Testis (tissue), 3 donors: ENCODE results near the gene ADORA1. TPM values are rescaled to one million over a fixed set of nuclear protein-coding genes. Genes with fewer than 3 reads are reported as not detected.

Source experiments
- DNase-seq: peaks from one replicate; pipeline ENCODE4 v3.0.0-alpha.2; 2019
- H3K27ac ChIP-seq, 2 donors: fragments of 200-600 bp; sonication (generic); one replicate each; pipeline ENCODE4 v1.5.1; 2019
- H3K27me3 ChIP-seq: fragments of 200-600 bp; sonication (generic); one replicate; pipeline ENCODE4 v1.5.1; 2019
- H3K36me3 ChIP-seq: fragments of 200-600 bp; sonication (generic); one replicate; pipeline ENCODE4 v1.5.1; 2017; ENCODE audit warnings: low read depth; ENCODE audit errors: missing control alignments
- H3K4me1 ChIP-seq: fragments of 200-600 bp; sonication (generic); one replicate; pipeline ENCODE4 v1.5.1; 2019
- H3K4me3 ChIP-seq, 2 donors: fragments of 200-600 bp; sonication (generic); one replicate each; pipeline ENCODE4 v1.5.1; 2017 to 2019
- H3K9me3 ChIP-seq: fragments of 200-600 bp; sonication (generic); one replicate; pipeline ENCODE4 v1.5.1; 2017
- POLR2A ChIP-seq: fragments of 450-650 bp; IDR thresholded peaks from one replicate; pipeline ENCODE4 v1.6.1; 2017; ENCODE audit warnings: antibody characterized with exemption, mild to moderate bottlenecking, moderate library complexity
- WGBS, 2 donors: methylation state at CpG; one replicate each; pipeline ENCODE4 v1.1.5; 2018; 5-methylcytosine and 5-hydroxymethylcytosine counted together
- intact Hi-C: fragments of 100-400 bp; cut with DNase I; formaldehyde crosslinking; loops from one replicate; pipeline ENCODE4 v1.15.1; 2023; ENCODE audit warnings: low total_unique reads
- polyA plus RNA-seq: library from polyadenylated mRNA; stranded (reverse); fragments of 350-450 nt; fragmentation: Illumina TruSeq; extraction: RNeasy Lipid Tissue Mini Kit (QIAGEN cat#74804); gene quantifications from one replicate; pipeline ENCODE4 v1.2.3, GENCODE V29; 2014; ENCODE audit warnings: low read depth, low replicate concordance; ENCODE audit not compliant: insufficient read depth
- total RNA-seq, 2 donors: library from RNA; depleted of rRNA; stranded (reverse); fragments of >200 nt; gene quantifications; one replicate each; pipeline ENCODE4 v1.2.3, GENCODE V29; 2016
- TF ChIP-seq, protein P1 (sequence below), 3 experiments: fragments of 450-650 bp in 2 of 3; fragments of 200-600 bp in 1 of 3; sonication (generic) in 1 of 3; IDR thresholded peaks; one replicate each; pipeline ENCODE4 v1.5.1; 2016 to 2019; ENCODE audit warnings: antibody characterized with exemption in 3 of 3, mild to moderate bottlenecking in 2 of 3, moderate library complexity in 1 of 3

The ADORA1 gene
- total and polyA plus RNA-seq, 3 donors from 2014 or later, result 43.2 to 68.6 (median 61.9) TPM

DNA sequence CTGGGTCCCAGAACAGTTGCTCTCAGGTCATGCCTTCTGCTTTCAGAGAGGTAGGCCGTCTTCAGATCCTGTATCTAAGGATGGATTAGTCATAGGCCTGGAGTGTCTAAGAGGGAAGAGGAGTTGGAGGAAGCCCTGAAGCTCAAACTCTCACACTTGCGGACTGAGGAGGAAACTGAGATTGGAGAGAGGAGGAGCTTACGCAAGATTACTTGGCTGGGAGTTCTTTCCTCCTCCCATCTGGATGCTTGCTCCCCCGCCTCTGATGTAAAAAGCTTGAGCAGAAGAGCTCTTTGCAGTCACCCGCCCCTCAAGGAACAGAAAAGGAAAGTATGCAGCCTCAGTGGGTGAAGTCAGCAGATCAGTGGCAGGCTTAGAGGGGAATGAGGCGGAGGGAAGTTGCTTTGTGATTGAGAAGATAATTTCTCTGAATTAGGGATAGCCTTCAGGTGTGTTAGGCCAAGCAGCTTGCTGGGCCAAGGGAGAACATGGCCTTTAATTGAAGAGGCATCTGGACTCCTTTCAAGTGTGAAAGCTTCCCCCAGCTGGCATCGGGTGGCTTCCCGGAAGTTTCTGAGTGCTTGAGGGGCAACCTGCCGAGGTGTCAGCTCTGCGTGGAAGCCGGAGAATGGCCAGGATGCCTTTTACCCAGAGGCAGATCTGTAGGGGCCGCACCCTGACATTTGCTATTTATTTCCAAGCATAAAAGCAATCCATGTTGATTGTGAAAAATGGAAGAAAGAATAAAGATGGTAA is 6.6 kb downstream of the ADORA1 start:
- intact Hi-C loops, result no loop called here
- Histone ChIP-seq H3K36me3 (no peaks in the 10 kb centered on the region), H3K27ac (peak overlapping the region in 1 of 2 donors; percentile 8), H3K27me3 (no peaks in the 10 kb centered on the region), H3K9me3 (no peaks in the 10 kb centered on the region), H3K4me3 (no peak overlapping the region), H3K4me1 (peaks cover 7% of the 10 kb centered on the region)
- DNase-seq, result peak; percentile 80
- 66 to 77% methylated on average over 12 of the region's 12 CpGs for WGBS, 2 donors
- TF ChIP-seq POLR2A, result no peak
- TF ChIP-seq, protein P1, sequence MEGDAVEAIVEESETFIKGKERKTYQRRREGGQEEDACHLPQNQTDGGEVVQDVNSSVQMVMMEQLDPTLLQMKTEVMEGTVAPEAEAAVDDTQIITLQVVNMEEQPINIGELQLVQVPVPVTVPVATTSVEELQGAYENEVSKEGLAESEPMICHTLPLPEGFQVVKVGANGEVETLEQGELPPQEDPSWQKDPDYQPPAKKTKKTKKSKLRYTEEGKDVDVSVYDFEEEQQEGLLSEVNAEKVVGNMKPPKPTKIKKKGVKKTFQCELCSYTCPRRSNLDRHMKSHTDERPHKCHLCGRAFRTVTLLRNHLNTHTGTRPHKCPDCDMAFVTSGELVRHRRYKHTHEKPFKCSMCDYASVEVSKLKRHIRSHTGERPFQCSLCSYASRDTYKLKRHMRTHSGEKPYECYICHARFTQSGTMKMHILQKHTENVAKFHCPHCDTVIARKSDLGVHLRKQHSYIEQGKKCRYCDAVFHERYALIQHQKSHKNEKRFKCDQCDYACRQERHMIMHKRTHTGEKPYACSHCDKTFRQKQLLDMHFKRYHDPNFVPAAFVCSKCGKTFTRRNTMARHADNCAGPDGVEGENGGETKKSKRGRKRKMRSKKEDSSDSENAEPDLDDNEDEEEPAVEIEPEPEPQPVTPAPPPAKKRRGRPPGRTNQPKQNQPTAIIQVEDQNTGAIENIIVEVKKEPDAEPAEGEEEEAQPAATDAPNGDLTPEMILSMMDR (IDR thresholded peaks at IDR 0.05), result no peak

DNA sequence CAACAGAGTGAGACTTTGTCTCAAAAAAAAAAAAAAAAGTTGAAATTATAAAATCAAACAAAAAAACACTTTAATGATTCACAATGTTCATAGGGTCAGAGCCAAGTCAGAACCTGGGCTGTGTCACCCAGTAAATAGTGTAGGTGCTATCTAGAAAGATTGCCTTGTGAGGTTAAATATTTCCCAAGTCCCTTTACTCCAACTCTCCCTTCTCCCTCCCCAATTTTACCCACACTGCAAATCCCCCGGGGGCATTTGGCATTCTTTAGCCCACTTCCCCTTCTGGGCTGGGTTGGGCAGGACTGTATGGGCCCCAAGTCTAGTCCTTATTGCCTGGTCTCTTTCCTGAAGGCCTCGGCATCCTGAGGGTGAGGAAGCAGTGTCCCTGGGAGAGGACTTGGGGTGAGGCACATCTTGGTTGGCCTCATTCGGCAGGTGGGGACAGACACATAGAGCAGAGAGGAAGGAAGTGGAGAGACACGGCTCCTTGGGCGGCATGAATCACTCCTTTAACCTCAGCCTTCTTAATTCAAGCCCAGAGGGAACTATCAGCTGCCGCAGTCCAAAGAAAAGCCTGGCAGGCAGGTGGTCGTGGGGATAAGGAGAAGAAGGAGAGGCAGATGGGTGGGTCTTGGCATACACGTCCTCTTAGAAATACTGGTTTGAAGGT is 8.2 kb downstream of the ADORA1 start:
- Histone ChIP-seq H3K36me3 (no peaks in the 10 kb centered on the region), H3K9me3 (no peaks in the 10 kb centered on the region), H3K4me1 (peaks cover 13% of the 10 kb centered on the region), H3K27ac (no peak overlapping the region), H3K27me3 (no peaks in the 10 kb centered on the region), H3K4me3 (no peak overlapping the region)
- DNase-seq, result no peak
- no peak for TF ChIP-seq POLR2A
- TF ChIP-seq, protein P1 (IDR thresholded peaks at IDR 0.05), result no peak
- WGBS, 2 donors, result 67 to 77% methylated on average over 8 of the region's 8 CpGs
- intact Hi-C loops, result no loop called here

DNA sequence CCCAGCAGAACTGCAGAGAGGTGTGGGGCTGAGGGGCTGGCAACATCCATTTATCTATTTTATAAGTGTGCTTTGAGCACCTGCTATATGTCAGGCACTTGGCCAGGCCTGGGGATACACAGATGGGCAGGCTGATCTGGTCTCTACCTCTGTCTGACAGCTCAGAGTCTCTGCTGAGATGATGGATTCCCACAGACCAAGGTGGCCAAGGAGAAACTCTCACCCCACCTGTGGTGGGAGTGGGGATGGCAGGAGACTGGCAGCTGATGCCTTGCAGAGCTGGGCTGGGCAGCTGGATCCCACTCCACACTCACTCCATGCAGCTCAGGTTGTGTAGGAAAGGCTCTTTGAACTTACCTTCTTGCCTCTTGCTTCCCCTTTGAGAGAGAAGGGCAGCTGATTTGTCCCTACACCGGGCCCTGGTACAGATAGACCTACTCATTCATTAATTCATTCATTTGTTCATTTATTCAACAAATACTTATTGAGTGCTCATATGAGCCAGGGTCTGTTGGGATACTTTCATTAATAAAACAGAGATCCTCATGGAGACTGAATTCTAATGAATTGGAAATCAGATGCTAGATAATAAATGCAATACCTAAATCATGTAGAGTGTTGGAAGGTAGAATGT is 9.0 kb downstream of the ADORA1 start:
- H3K36me3 ChIP-seq, result no peaks in the 10 kb centered on the region

DNA sequence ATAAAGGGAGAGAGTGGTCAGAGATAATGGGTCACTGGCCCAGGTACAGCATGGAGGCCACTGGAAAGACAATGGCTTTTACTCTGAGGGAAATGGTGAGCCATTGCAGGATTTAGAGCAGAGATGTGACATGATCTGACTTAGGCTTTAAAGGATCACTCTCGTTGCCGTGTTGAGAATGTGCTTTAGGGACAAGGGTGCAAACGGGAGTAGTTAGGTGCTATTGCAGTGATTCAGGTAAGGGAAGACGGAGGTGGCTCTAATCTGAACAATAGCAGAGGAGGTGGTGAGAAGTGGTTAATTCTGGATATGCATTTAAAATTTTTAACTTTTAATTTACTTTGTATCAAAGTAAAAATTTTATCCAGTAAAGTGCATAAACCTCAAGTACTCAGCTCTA is 9.8 kb downstream of the ADORA1 start:
- intact Hi-C loops, result no loop called here
- no peak overlapping the region for H3K4me3 ChIP-seq
- no peaks in the 10 kb centered on the region for H3K36me3 ChIP-seq
- no peak for DNase-seq
- H3K27me3 ChIP-seq, result no peaks in the 10 kb centered on the region
- peaks cover 14% of the 10 kb centered on the region for H3K4me1 ChIP-seq
- H3K9me3 ChIP-seq, result no peaks in the 10 kb centered on the region
- no peak overlapping the region for H3K27ac ChIP-seq
- WGBS, 2 donors, result 88 to 89% methylated on average over 4 of the region's 4 CpGs
- TF ChIP-seq POLR2A, result no peak
- TF ChIP-seq, protein P1 (IDR thresholded peaks at IDR 0.05), result no peak

More for the DNA sequence above, 9.0 kb downstream of the ADORA1 start:
- Histone ChIP-seq H3K9me3 (no peaks in the 10 kb centered on the region), H3K27me3 (no peaks in the 10 kb centered on the region), H3K27ac (no peak overlapping the region), H3K4me1 (peaks cover 14% of the 10 kb centered on the region), H3K4me3 (no peak overlapping the region)
- 94 to 97% methylated on average over 1 of the region's 1 CpG for WGBS, 2 donors
- intact Hi-C loops, result no loop called here
- TF ChIP-seq, protein P1 (IDR thresholded peaks at IDR 0.05), result no peak
- TF ChIP-seq POLR2A, result no peak
- DNase-seq, result no peak
